ENCODE measurements around the gene PEBP1. TPM values are rescaled to one million over a fixed set of nuclear protein-coding genes. Genes with fewer than 3 reads are reported as not detected.

PEBP1 gene
- total and polyA plus RNA-seq, 12 donors, result 273 to 552 (median 467) TPM

DNA sequence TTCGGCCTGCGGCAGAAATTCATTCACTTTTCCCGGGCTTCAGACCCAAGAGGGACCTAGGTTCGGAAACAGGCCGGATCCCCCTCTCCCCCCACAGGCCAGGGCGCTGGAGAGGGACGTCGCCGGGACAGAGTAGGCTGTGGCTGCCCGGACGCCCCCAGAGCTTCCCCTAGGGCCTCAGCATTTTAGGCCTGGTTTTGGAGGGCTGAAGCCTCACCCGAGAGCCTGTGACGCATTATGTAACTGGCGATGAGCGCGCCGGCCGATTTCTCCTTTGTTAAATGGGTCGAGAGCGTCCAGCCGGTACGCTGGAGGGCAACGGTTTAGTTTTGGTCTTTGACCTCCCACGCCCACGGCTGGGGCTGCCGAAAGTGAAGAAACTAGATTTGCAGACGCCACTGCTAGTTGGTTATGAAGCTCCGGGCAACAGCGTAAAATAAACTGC lies 657 bp downstream of the PEBP1 start:
- DNase-seq (peak; percentile 48 to 60), ATAC-seq (peak; percentile 39 to 64 (median 60))
- Histone ChIP-seq H3K36me3 (peaks cover 0 to 39% (median 21%) of the 10 kb centered on the region in 9 donors), H3K9me3 (no peaks in the 10 kb centered on the region), H3K4me1 (peaks cover 0 to 41% (median 20%) of the 10 kb centered on the region in 9 donors), H3K27ac (peak overlapping the region; percentile 60 to 95 (median 88)), H3K27me3 (no peaks in the 10 kb centered on the region), H3K4me3 (peak overlapping the region; percentile 62 to 97 (median 92))
- intact Hi-C loops (cut with DNase I), result loop anchor here in 4 of 10 donors (5.0 to 10.0 kb wide), 2 partner anchors 72 to 74 kb away; partner anchors contain the start of gene WSB2 (in 4 of the 4)
- no peak for TF ChIP-seq CTCF (IDR thresholded peaks at IDR 0.05)
- 2% methylated on average over 29 of the region's 29 CpGs for WGBS, 2 donors

DNA sequence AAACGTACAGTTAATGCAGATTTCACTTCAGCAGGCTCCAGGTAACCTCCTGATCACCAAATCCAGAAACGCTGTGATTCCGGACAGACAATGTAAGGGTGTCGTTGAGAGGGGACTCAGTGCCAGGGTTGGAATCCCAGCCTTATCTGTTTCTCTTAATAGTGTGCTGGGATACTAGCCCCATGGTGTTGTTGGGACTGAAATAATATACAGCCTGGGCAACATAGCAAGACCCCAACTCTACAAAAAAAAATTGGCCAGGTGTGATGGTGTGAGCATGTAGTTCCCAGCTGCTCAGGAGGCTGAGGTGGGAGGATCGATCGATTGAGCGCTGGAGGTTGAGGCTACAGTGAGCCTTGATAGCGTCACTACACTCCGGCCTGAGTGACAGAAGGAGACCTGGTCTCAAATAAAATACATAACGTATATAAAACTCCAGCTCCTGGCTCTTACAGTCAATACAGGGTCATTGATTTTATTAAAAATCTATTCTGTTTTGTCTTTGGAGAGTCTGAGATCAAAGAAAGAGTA lies 1.3 kb downstream of the PEBP1 start:
- 70 to 77% methylated on average over 10 of the region's 10 CpGs for WGBS, 2 donors
- peak overlapping the region in 9 of 10 donors; percentile 82 to 95 (median 90) for H3K27ac ChIP-seq
- ATAC-seq, result no peak
- peaks cover 0 to 45% (median 25%) of the 10 kb centered on the region in 9 donors for H3K36me3 ChIP-seq
- peaks cover 0 to 41% (median 20%) of the 10 kb centered on the region in 9 donors for H3K4me1 ChIP-seq
- no peaks in the 10 kb centered on the region for H3K9me3 ChIP-seq
- intact Hi-C loops (cut with DNase I), result loop anchor here in 4 of 10 donors (5.0 to 10.0 kb wide), 2 partner anchors 72 to 75 kb away; partner anchors contain the start of gene WSB2 (in 4 of the 4)
- no peaks in the 10 kb centered on the region for H3K27me3 ChIP-seq
- DNase-seq, result no peak
- no peak for TF ChIP-seq CTCF (IDR thresholded peaks at IDR 0.05)
- H3K4me3 ChIP-seq, result peak overlapping the region; percentile 62 to 97 (median 92)

- H3K4me3 ChIP-seq, result no peak overlapping the region
- no peak for DNase-seq
- ATAC-seq, result no peak
- no peaks in the 10 kb centered on the region for H3K27me3 ChIP-seq
- no peaks in the 10 kb centered on the region for H3K9me3 ChIP-seq
- no peak for TF ChIP-seq CTCF (IDR thresholded peaks at IDR 0.05)
- H3K27ac ChIP-seq, result no peak overlapping the region
- WGBS, 2 donors, result 97 to 99% methylated on average over 8 of the region's 8 CpGs
- H3K36me3 ChIP-seq, result peaks cover 0 to 82% (median 43%) of the 10 kb centered on the region in 9 donors
- intact Hi-C loops (cut with DNase I), result no loop called here
- peaks cover 0 to 36% (median 16%) of the 10 kb centered on the region in 9 donors for H3K4me1 ChIP-seq
Observed at GRCh38 chr12:118140825-118141224, 4.9 kb downstream of the PEBP1 start.

DNA sequence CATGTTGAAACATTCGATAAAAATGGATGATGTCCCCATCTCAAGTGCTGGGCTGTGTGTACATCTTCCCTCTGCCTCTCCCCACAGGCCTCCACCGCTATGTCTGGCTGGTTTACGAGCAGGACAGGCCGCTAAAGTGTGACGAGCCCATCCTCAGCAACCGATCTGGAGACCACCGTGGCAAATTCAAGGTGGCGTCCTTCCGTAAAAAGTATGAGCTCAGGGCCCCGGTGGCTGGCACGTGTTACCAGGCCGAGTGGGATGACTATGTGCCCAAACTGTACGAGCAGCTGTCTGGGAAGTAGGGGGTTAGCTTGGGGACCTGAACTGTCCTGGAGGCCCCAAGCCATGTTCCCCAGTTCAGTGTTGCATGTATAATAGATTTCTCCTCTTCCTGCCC lies 8.6 kb downstream of the PEBP1 start:
- DNase-seq (no peak), ATAC-seq (no peak)
- intact Hi-C loops (cut with DNase I), result no loop called here
- H3K4me3 ChIP-seq, result no peak overlapping the region
- 95% methylated on average over 13 of the region's 13 CpGs for WGBS, 2 donors
- no peak for TF ChIP-seq CTCF (IDR thresholded peaks at IDR 0.05)
- peaks cover 0 to 100% (median 57%) of the 10 kb centered on the region in 9 donors for H3K36me3 ChIP-seq
- no peak overlapping the region for H3K27ac ChIP-seq
- no peaks in the 10 kb centered on the region for H3K9me3 ChIP-seq
- H3K27me3 ChIP-seq, result no peaks in the 10 kb centered on the region
- H3K4me1 ChIP-seq, result peaks cover 0 to 25% (median 5%) of the 10 kb centered on the region in 9 donors

All from heart right ventricle (tissue), 16 donors.